ENCODE data around the gene PPP2R2B.
A peak's percentile ranks its signal among the peaks of the same experiment; 100 is the strongest.

The PPP2R2B gene

DNA sequence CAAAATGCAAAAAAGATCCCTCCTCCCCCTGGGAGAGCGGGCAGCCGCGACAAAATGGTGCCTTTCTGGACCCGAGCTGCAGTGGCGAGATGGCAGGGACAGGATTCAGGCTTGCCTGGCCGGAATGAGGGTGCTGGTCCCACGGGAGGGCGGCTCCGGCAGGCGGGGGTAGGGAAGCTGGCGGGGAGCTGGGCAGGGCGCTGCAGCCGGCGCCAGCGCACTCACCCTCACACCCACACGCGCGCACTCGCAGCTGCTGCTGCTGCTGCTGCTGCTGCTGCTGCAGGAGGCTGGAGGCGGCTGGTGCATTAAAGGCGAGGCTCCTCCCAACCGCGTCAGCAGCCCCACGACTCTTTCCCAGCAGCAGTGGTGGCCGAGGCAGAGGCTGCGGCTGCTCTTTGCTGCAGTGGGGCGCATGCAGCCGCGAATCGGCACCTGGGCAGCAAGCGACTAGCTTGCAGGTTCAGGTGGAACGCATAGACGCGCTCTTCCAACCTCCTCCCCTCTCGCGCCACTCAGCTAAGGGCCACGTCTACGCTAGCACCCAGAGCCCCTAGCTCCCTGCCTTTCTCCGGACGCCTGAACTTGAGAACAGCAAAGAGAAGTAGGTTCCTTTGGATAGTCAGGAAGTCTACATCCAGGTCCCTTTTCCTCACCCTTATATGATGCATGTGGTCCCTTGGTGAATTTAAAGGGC lies at the start of gene PPP2R2B:
TSS of gene PPP2R2B (minus strand) at position 282 of the 697 bp plus-strand sequence.
- TF ChIP-seq, protein P1, sequence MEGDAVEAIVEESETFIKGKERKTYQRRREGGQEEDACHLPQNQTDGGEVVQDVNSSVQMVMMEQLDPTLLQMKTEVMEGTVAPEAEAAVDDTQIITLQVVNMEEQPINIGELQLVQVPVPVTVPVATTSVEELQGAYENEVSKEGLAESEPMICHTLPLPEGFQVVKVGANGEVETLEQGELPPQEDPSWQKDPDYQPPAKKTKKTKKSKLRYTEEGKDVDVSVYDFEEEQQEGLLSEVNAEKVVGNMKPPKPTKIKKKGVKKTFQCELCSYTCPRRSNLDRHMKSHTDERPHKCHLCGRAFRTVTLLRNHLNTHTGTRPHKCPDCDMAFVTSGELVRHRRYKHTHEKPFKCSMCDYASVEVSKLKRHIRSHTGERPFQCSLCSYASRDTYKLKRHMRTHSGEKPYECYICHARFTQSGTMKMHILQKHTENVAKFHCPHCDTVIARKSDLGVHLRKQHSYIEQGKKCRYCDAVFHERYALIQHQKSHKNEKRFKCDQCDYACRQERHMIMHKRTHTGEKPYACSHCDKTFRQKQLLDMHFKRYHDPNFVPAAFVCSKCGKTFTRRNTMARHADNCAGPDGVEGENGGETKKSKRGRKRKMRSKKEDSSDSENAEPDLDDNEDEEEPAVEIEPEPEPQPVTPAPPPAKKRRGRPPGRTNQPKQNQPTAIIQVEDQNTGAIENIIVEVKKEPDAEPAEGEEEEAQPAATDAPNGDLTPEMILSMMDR (conservative IDR thresholded peaks at IDR 0.05), result no peak
- H3K27ac ChIP-seq, result peak within 1 kb of the TSS; percentile 29; the same call in 1 of the 2 replicates

DNA sequence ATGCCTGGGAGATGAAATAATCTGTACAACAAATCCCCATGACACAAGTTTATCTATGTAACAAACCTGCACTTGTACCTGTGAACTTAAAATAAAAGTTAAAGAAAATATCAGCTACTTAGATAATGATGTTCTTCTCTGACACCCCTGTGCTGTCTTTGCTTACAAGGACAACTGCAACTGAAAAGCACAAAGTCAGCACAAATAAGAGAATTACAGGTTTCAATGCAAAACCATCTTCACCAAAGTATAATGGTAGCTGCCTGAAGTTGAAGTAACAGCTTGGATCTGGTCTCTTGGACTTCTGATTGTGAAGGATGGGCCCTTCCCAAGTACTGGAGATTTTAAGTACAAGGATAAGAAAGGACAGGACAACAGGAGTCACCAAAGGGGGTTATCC lies 45.6 kb upstream of the PPP2R2B start:
- H3K27ac ChIP-seq, result no peak overlapping the region
- TF ChIP-seq, protein P1 (conservative IDR thresholded peaks at IDR 0.05), result no peak

DNA sequence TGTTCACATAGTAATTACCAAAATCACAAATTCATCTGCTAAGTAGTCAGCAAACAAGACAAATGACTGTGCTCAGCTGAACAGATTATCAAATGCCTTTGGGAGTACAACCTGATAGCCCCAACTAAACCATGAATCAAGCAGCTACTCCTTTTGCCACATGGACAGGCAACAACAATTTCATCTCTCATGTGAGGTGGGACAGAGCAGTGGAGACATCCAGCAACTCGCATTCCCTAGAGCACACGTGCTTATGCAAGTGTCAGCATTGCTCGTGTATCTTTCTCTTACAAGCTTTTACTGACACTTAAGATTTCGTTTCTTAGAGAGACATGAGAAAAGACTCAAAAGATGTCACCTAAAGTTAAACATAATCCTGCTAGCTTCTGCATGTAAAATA lies 42.7 kb upstream of the PPP2R2B start:
- TF ChIP-seq, protein P1 (conservative IDR thresholded peaks at IDR 0.05), result no peak

DNA sequence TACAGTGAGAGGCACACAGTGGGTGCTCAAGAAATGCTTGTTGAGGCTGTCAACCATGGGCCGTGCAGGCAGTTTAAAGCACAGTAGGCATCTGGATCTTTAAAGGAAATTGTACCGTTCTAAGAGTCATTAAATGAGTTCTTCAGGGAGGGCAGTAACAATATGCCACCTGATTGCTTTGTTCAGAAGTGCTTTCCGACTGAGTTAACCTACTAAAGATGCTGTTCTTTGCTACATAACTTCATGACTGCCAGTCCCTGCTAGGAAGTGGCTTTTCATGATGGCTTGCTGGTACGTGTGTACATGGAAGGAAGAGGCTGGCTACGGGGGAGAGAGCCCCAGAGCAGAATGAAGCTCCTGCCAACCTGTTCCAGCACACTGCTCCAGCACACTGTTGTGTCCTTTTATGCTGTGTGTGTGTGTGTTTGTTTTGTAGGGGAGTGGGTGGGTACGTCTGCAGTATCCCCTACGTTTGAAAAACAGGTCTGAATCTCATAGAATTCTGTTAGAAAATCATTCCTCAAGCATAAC lies 41.9 kb upstream of the PPP2R2B start:
- TF ChIP-seq, protein P1 (conservative IDR thresholded peaks at IDR 0.05), result no peak
- H3K27ac ChIP-seq, result no peak overlapping the region

More for the DNA sequence above, 42.7 kb upstream of the PPP2R2B start:
- no peak overlapping the region for H3K27ac ChIP-seq

DNA sequence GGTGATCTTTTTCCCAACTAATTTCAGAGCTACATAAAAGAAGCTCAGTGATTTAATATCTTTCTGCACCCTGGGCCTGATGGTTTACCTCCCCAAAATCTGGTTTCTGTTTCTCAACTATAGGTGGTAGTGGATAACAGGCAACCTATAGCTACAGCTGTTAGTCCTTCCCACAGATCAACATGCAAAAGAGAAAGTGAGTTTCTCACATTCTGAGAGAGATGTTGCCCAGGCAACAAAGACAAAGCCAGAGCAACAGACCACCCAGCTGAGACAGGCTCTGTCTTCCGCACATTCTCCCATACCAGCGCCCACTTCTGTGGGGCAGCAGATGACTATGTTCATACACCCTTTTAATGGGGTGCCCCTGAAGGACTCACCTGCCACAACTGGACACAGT lies 40.7 kb upstream of the PPP2R2B start:
- TF ChIP-seq, protein P1 (conservative IDR thresholded peaks at IDR 0.05), result no peak
- no peak overlapping the region for H3K27ac ChIP-seq

DNA sequence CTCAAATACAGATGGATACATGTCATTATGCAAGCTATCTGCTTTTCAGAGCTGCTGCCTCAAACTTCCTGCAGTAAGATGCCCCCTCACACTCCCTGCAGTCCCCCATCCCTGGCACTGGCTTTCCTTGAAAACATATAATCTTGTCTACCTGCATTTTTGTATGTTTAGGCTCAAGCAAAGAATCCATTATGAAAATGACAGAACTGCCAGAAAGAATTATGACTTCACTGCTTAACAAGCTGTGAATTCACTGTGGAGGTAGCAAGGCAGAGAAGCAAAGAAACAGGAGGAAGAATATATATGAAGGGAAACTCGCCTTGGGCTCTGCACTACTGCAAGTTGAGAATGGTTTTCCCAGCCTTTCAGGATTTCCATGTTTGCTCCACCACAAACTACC lies 39.4 kb upstream of the PPP2R2B start:
- H3K27ac ChIP-seq, result no peak overlapping the region
- TF ChIP-seq, protein P1 (conservative IDR thresholded peaks at IDR 0.05), result no peak

DNA sequence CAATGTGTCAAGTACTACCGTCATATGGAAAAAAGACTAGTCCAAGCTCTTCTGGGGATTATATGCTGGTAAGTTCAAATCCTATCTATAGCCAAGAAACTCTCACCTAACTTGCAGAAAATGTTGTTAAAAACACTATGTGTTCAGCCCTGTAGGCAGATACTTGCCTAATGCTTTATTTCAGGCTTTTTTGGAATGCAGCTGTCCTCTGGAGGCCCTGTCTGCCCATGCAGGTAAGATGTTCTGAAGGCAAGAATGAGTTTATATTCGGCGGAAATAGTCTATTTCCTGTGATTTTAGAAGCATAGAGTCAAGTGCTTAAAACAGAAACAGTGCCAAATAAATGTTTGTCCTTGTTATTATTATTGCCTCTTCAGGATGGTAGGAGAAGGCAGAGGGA lies 34.3 kb upstream of the PPP2R2B start:
- TF ChIP-seq, protein P1 (conservative IDR thresholded peaks at IDR 0.05), result no peak

More for the DNA sequence above, 34.3 kb upstream of the PPP2R2B start:
- H3K27ac ChIP-seq, result no peak overlapping the region

Measured in VCaP (cell line).